GM10266 (cell line): Measurements from ENCODE around the gene ECSCR.

ENCODE experiments used
- DNase-seq: peaks from one replicate; pipeline ENCODE4 v3.0.0; 2012; ENCODE audit errors: extremely low spot score
- TF ChIP-seq, protein P1 (sequence below): IDR thresholded peaks from 2 replicates; pipeline ENCODE4 v1.5.1; 2012; ENCODE audit warnings: mild to moderate bottlenecking, low read depth; ENCODE audit not compliant: control insufficient read depth, insufficient read depth; ENCODE audit errors: missing control alignments

Gene ECSCR

DNA sequence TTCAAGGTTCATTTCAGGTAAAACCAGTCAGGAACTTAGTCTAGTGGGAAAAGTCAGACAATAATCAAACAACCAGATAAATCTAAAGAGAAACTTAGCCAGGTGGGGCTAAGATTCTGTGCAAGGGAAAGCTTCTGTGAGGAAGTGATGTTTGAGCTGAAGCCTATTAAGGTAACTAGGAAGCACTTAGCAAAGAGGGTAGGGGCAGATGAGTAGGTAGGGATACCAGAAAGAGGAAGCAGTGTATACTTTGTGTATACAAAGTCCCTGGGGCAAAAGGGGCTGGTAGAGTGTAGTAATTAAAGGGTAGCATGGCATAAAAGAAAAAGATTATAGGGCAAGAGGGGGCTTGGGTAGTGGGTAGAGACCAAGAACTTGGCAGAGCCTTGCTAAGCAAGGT is 55.0 kb downstream of the ECSCR start:
- no peak for DNase-seq
- TF ChIP-seq, protein P1, sequence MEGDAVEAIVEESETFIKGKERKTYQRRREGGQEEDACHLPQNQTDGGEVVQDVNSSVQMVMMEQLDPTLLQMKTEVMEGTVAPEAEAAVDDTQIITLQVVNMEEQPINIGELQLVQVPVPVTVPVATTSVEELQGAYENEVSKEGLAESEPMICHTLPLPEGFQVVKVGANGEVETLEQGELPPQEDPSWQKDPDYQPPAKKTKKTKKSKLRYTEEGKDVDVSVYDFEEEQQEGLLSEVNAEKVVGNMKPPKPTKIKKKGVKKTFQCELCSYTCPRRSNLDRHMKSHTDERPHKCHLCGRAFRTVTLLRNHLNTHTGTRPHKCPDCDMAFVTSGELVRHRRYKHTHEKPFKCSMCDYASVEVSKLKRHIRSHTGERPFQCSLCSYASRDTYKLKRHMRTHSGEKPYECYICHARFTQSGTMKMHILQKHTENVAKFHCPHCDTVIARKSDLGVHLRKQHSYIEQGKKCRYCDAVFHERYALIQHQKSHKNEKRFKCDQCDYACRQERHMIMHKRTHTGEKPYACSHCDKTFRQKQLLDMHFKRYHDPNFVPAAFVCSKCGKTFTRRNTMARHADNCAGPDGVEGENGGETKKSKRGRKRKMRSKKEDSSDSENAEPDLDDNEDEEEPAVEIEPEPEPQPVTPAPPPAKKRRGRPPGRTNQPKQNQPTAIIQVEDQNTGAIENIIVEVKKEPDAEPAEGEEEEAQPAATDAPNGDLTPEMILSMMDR: no peak

DNA sequence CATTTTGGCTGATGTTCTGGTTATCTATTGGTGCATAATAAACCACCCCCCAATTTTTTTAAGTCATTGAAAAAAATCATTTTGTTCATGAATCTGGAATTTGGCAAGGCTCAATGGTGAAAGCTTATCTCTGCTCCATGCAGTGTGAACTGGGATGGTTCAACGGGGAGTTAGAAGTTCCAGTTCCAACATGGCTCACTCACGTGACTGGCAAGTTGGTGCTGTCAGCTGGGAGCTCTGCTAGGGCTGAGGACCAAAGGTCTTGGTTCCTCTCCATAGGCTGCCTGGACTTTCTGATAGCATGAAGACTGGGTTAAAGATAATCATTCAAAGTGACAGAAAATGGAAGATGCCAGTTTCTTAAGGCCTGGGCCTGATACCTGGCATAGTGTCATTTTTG is 55.6 kb downstream of the ECSCR start:
- DNase-seq: no peak
- TF ChIP-seq, protein P1: no peak

DNA sequence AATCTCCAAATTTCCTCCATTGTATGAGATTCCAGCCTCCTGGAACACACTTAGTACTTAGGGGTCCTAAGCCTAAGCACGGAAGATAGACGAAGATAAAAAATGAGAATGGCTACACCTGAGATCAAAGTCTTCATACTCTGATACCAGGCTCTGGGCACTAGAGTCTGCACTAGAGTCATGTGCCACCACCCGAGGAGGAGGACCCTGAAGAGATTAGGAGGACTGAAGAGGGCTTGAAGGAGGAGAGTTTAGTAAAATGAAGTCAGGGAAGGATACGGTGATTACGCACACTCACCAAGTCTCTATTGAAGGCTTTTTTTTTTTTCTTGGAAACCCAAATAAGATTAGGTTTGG is 58.1 kb downstream of the ECSCR start:
- TF ChIP-seq, protein P1: no peak
- no peak for DNase-seq

DNA sequence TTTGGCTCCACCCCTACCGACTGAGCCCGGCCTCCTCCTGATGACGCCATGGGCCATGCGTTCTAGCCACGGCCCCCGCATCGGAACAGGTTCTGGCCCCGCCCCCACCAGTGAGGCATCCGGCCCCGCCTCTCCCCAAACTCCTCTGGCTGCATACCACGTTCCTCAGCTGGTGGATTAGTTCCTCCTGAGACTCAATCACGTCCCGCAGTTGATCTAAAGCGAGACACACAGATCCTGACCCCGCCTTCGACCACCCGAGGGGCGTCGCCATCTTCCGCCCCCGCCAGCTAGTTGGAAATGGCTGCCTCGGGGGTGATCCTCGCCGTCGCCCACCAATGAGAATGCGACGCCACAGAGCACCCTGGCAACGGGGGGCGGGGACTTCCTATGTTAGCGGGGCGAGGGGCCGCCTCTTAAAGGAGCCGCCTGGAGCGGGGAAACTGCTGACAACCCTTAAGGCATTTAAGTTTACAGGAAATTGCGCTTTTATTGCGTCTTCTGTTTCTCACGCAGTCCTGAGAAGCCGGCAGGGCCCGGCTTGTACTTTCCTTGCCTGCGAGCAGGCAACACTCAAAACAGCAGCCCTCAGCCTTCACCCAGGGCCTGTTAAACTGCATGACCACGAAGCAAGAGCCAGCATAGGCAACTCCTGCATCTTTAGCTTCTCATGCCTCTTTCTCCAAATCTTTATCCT is 58.6 kb downstream of the ECSCR start, which contains the start of gene SPATA24:
Gene SPATA24 (minus strand): TSS at position 303 of the 697 bp plus-strand sequence. CDS start 29 bp downstream, at position 274.
- TF ChIP-seq, protein P1: no peak
- peak; percentile 93 for DNase-seq

DNA sequence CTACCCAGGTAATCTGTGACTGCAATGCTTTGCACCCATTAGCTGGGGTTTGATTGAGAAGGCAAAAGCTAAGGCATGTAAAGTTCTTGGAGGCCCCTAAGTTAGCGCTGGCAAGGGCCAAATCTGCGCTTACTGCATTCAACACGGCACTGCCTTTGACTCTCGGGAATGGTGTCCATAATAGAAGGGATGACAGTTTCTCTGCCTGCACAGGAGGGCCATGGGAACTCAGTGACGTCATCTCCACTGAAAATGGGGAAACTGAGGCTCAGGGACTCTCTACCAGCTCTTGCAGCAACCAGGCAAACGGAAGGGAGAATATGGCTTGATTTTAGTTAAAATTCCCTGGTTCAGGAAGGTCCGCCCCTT is 59.1 kb downstream of the ECSCR start:
- TF ChIP-seq, protein P1: no peak
- no peak for DNase-seq

DNA sequence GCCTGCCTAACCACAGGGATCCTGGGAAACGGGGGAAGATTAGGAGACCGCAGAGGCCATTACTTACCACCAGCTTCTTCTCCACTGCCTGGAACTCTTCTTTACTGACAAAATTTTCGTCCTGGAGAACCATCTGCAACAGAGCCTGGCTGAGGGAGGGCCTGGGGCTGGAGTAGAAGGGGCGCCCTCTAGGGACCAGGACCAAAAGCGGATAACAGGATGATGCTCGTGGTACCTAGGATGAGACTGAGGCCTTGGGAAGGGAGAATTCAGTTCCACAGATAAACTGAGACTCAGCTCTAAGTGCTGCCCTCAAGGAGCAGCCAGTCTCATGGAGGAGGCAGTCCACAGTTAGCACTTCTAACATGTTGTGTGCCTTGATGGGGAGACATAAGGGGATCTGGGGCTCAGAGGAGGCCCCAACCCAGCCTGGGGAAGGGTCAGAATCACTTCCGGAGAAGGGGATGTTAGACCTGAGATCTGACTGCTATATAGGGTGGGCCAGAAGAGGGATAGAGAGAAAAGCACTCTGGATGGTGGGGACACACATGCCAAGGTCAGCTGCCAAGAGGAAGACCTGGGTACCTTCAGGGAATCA is 59.9 kb downstream of the ECSCR start:
- TF ChIP-seq, protein P1: peak; percentile 56
- no peak for DNase-seq

DNA sequence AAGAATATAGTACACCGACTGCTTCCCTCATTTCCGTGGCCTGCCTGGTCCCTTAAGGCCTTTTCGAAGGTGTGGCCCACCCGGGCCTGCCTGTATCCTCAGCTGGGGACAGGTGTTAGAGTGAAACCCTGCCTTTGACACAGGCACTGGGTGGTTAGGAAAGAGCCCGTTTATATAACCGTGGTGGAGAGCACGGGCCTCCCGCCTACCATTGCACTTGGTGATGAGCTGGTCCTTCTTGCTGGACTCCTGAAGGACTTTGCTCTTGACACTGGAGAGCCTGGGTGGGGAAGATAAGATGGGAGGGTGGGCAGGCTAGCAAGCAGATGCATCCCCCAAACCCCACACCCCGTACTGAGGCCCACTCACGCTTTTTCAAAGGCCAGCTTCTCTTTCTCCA is 61.0 kb downstream of the ECSCR start:
- DNase-seq: no peak
- TF ChIP-seq, protein P1: no peak
